BE2C (cell line): ENCODE measurements around the gene SLC22A17.

Source experiments
- DNase-seq: peaks from one replicate; pipeline ENCODE4 v3.0.0-alpha.2; 2020
- H3K27me3 ChIP-seq: fragments of 250-450 bp; sonication (Bioruptor Pico); 2 replicates; pipeline ENCODE4 v1.5.1; 2020; ENCODE audit warnings: mild to moderate bottlenecking
- H3K36me3 ChIP-seq: fragments of 250-450 bp; sonication (Bioruptor Pico); 2 replicates; pipeline ENCODE4 v1.5.1; 2020; ENCODE audit warnings: mild to moderate bottlenecking
- H3K4me1 ChIP-seq: fragments of 250-450 bp; sonication (Bioruptor Pico); 2 replicates; pipeline ENCODE4 v1.5.1; 2020
- H3K4me3 ChIP-seq: 2 replicates; pipeline ENCODE4 v1.5.1; 2011; ENCODE audit warnings: low read depth, low read length
- H3K9me3 ChIP-seq: fragments of 250-450 bp; sonication (Bioruptor Pico); 2 replicates; pipeline ENCODE4 v1.5.1; 2020
- CTCF ChIP-seq: IDR thresholded peaks from 2 replicates; pipeline ENCODE4 v1.5.1; 2012; ENCODE audit warnings: mild to moderate bottlenecking, low read depth, low read length

The SLC22A17 gene

DNA sequence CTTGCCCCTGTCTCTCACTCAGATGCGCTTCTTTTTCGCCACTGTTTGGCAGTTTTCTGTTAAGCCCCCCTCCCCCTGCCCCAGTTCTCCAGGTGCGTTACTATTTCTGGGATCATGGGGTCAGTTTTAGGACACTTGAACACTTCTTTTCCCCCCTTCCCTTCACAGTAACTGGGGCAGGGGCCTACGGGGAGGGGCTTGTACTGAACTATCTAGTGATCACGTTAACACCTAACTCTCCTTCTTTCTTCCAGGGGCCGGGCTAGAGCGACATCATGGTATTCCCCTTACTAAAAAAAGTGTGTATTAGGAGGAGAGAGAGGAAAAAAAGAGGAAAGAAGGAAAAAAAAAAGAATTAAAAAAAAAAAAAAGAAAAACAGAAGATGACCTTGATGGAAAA is 27.7 kb downstream of the SLC22A17 start:
- H3K9me3 ChIP-seq, result no peaks in the 10 kb centered on the region; the same call in 1 of the 2 replicates
- peaks cover 25% of the 10 kb centered on the region for H3K36me3 ChIP-seq
- H3K4me1 ChIP-seq, result peaks cover 3% of the 10 kb centered on the region; the same call in 1 of the 2 replicates
- no peaks in the 10 kb centered on the region for H3K27me3 ChIP-seq
- TF ChIP-seq CTCF, result no peak
- H3K4me3 ChIP-seq, result no peak overlapping the region
- no peak for DNase-seq

DNA sequence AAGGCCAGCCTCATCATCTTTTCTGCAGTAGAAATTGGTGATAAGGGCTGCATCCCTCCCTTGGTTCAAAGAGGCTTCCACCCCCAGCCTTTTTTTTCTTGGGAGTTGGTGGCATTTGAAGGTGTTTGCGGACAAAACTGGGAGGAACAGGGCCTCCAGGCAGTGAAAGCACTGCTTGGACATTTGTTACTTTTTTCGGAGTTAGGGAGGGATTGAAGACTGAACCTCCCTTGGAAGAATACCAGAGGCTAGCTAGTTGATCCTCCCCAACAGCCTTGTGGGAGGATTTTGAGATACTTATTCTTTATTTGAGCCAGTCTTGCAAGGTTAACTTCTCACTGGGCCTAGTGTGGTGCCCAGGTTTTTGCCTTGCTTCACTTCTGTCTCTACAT is 28.2 kb downstream of the SLC22A17 start:
- Histone ChIP-seq H3K36me3 (peaks cover 25% of the 10 kb centered on the region), H3K9me3 (no peaks in the 10 kb centered on the region; the same call in 1 of the 2 replicates), H3K4me1 (peaks cover 3% of the 10 kb centered on the region; the same call in 1 of the 2 replicates), H3K4me3 (no peak overlapping the region), H3K27me3 (no peaks in the 10 kb centered on the region)
- DNase-seq, result no peak
- no peak for TF ChIP-seq CTCF

- H3K4me1 ChIP-seq, result peaks cover 3% of the 10 kb centered on the region; the same call in 1 of the 2 replicates
- H3K4me3 ChIP-seq, result no peak overlapping the region
- no peak for DNase-seq
- H3K9me3 ChIP-seq, result no peaks in the 10 kb centered on the region; the same call in 1 of the 2 replicates
- H3K27me3 ChIP-seq, result no peaks in the 10 kb centered on the region
- peaks cover 25% of the 10 kb centered on the region for H3K36me3 ChIP-seq
- TF ChIP-seq CTCF, result no peak
Observed at GRCh38 chr14:23323838-23324454, 28.7 kb downstream of the SLC22A17 start.

GRCh38 chr14:23322568-23323517 is 29.8 kb downstream of the SLC22A17 start:
- peaks cover 25% of the 10 kb centered on the region for H3K36me3 ChIP-seq
- H3K4me3 ChIP-seq, result peak overlapping the region; percentile 100
- no peaks in the 10 kb centered on the region for H3K27me3 ChIP-seq
- no peaks in the 10 kb centered on the region; the same call in 1 of the 2 replicates for H3K9me3 ChIP-seq
- H3K4me1 ChIP-seq, result peaks cover 3% of the 10 kb centered on the region; the same call in 1 of the 2 replicates
- no peak for TF ChIP-seq CTCF
- no peak for DNase-seq

- peak; percentile 43 for DNase-seq
- no peaks in the 10 kb centered on the region; the same call in 1 of the 2 replicates for H3K9me3 ChIP-seq
- peak overlapping the region; percentile 100 for H3K4me3 ChIP-seq
- no peak for TF ChIP-seq CTCF
- H3K36me3 ChIP-seq, result peaks cover 25% of the 10 kb centered on the region
- no peaks in the 10 kb centered on the region for H3K27me3 ChIP-seq
- H3K4me1 ChIP-seq, result peaks cover 3% of the 10 kb centered on the region; the same call in 1 of the 2 replicates
Observed at GRCh38 chr14:23321572-23322547, 30.8 kb downstream of the SLC22A17 start.
